CD14-positive monocyte (primary cell): Measurements from ENCODE around the gene DMBT1. TPM values are rescaled to one million over a fixed set of nuclear protein-coding genes. Genes with fewer than 3 reads are reported as not detected.

ENCODE experiments used
- DNase-seq, 3 donors: peaks; one replicate each; pipeline ENCODE4 v3.0.0-alpha.2; 2011 to 2022
- H2AFZ ChIP-seq: 2 replicates; pipeline ENCODE4 v1.6.0; 2012; ENCODE audit warnings: mild to moderate bottlenecking, low read depth, low read length, inconsistent platforms; ENCODE audit not compliant: insufficient read depth, poor library complexity, severe bottlenecking
- H3K27ac ChIP-seq, 2 donors: 1 replicate in 1 of 2; 2 replicates in 1 of 2; pipeline ENCODE4 v1.5.1; 2012 to 2013; ENCODE audit warnings: low read length in 2 of 2, control low read depth in 1 of 2, inconsistent platforms in 1 of 2, low read depth in 1 of 2, mild to moderate bottlenecking in 1 of 2
- H3K27me3 ChIP-seq, 2 donors: one replicate each; pipeline versions ENCODE4 v1.6.0 to v1.6.1; 2011 to 2013; ENCODE audit warnings: low read length in 2 of 2; ENCODE audit not compliant: control insufficient read depth in 2 of 2, insufficient read depth in 2 of 2
- H3K36me3 ChIP-seq, 2 donors: replicated peaks in 1 of 2; 1 replicate in 1 of 2; 2 replicates in 1 of 2; pipeline versions ENCODE4 v1.5.1 to v1.6.1; 2012 to 2013; ENCODE audit warnings: low read length in 2 of 2, control low read depth in 1 of 2, inconsistent platforms in 1 of 2, mild to moderate bottlenecking in 1 of 2; ENCODE audit not compliant: insufficient read depth in 2 of 2, control insufficient read depth in 1 of 2
- H3K4me1 ChIP-seq, 2 donors: 1 replicate in 1 of 2; 2 replicates in 1 of 2; pipeline versions ENCODE4 v1.5.1 to v1.6.1; 2012 to 2013; ENCODE audit warnings: low read length in 2 of 2, control low read depth in 1 of 2, inconsistent platforms in 1 of 2, mild to moderate bottlenecking in 1 of 2, moderate library complexity in 1 of 2; ENCODE audit not compliant: insufficient read depth in 2 of 2, control insufficient read depth in 1 of 2
- H3K4me2 ChIP-seq: replicated peaks from 2 replicates; pipeline ENCODE3; 2012; ENCODE audit warnings: low read length, moderate library complexity, mild to moderate bottlenecking; ENCODE audit not compliant: poor library complexity, severe bottlenecking; ENCODE audit errors: extremely low read depth
- H3K4me3 ChIP-seq, 3 experiments: fragments of 200-600 bp in 1 of 3; sonication (generic) in 1 of 3; replicated peaks in 1 of 3; 1 replicate in 2 of 3; 2 replicates in 1 of 3; pipeline ENCODE4 v1.5.1; 2011 to 2013; ENCODE audit warnings: low read length in 3 of 3, mild to moderate bottlenecking in 3 of 3, control low read depth in 2 of 3, low read depth in 2 of 3, inconsistent platforms in 1 of 3, moderate library complexity in 1 of 3
- H3K79me2 ChIP-seq: 2 replicates; pipeline ENCODE4 v1.6.0; 2012; ENCODE audit warnings: mild to moderate bottlenecking, control low read depth, inconsistent platforms, low read length, moderate library complexity; ENCODE audit not compliant: insufficient read depth
- H3K9ac ChIP-seq: 2 replicates; pipeline ENCODE4 v1.6.0; 2017; ENCODE audit warnings: low read length, mild to moderate bottlenecking; ENCODE audit not compliant: insufficient read depth, poor library complexity, severe bottlenecking
- H3K9me3 ChIP-seq, 2 donors: replicated peaks in 1 of 2; 1 replicate in 1 of 2; 2 replicates in 1 of 2; pipeline versions ENCODE4 v1.5.1 to v1.6.1; 2012 to 2013; ENCODE audit warnings: low read length in 2 of 2, control low read depth in 1 of 2; ENCODE audit not compliant: control insufficient read depth in 1 of 2, insufficient read depth in 1 of 2
- H4K20me1 ChIP-seq: 2 replicates; pipeline ENCODE4 v1.6.0; 2012; ENCODE audit warnings: mild to moderate bottlenecking, low read length, control low read depth, moderate library complexity; ENCODE audit not compliant: insufficient read depth
- H3K27ac Mint-ChIP-seq, 7 donors: one replicate each; pipeline ENCODE4 v1.8.0; 2020; ENCODE audit warnings: mild to moderate bottlenecking in 7 of 7, mixed read lengths in 7 of 7, moderate library complexity in 6 of 7, inconsistent platforms in 2 of 7
- H3K27me3 Mint-ChIP-seq, 3 donors: one replicate each; pipeline ENCODE4 v1.8.0; 2021 to 2022; ENCODE audit warnings: low read depth in 3 of 3, mild to moderate bottlenecking in 3 of 3, mixed read lengths in 3 of 3, moderate library complexity in 3 of 3, inconsistent platforms in 1 of 3
- H3K36me3 Mint-ChIP-seq, 2 donors: one replicate each; pipeline ENCODE4 v1.8.0; 2020; ENCODE audit warnings: mixed read lengths in 2 of 2, inconsistent platforms in 1 of 2, mild to moderate bottlenecking in 1 of 2
- H3K4me1 Mint-ChIP-seq: one replicate; pipeline ENCODE4 v1.8.0; 2020; ENCODE audit warnings: mild to moderate bottlenecking, mixed read lengths
- H3K4me3 Mint-ChIP-seq, 2 donors: one replicate each; pipeline ENCODE4 v1.8.0; 2020; ENCODE audit warnings: mild to moderate bottlenecking in 2 of 2, mixed read lengths in 2 of 2, moderate library complexity in 1 of 2
- H3K9me3 Mint-ChIP-seq, 7 donors: one replicate each; pipeline ENCODE4 v1.8.0; 2020 to 2022; ENCODE audit warnings: mixed read lengths in 7 of 7, mild to moderate bottlenecking in 6 of 7, moderate library complexity in 6 of 7, inconsistent platforms in 2 of 7
- WGBS: methylation state at CpG from one replicate; pipeline ENCODE4 v1.1.5; 2013; ENCODE audit warnings: missing lambda C conversion rate; ENCODE audit not compliant: insufficient coverage; 5-methylcytosine and 5-hydroxymethylcytosine counted together
- intact Hi-C, 2 donors: fragments of 100-400 bp; cut with micrococcal nuclease; formaldehyde crosslinking; loops; one replicate each; pipeline versions ENCODE4 v1.15.0 to v1.15.1; 2023
- polyA plus RNA-seq, 3 donors: library from polyadenylated mRNA; depleted of rRNA in 1 of 3; unstranded in 2 of 3; stranded (reverse) in 1 of 3; fragments of 300-500 nt in 2 of 3; fragments of >200 nt in 1 of 3; fragmentation: Illumina TruSeq in 2 of 3; gene quantifications; 1 replicate in 2 of 3; 2 replicates in 1 of 3; pipeline ENCODE4 v1.2.3, GENCODE V29; 2012 to 2021
- TF ChIP-seq, protein P1 (sequence below): fragments of 200-600 bp; IDR thresholded peaks from one replicate; pipeline ENCODE4 v1.8.0; 2022; ENCODE audit warnings: antibody characterized with exemption, mild to moderate bottlenecking

The DMBT1 gene
- polyA plus RNA-seq, 3 donors: not detected

- Mint-ChIP-seq H3K9me3 (peaks cover 0 to 3% (median 0%) of the 10 kb centered on the region in 7 donors), H3K36me3 (no peaks in the 10 kb centered on the region), H3K4me3 (no peak overlapping the region), H3K4me1 (no peaks in the 10 kb centered on the region), H3K27ac (peak overlapping the region in 1 of 7 donors; percentile 36), H3K27me3 (peaks cover 2 to 5% (median 3%) of the 10 kb centered on the region in 3 donors)
- no peak overlapping the region for H3K9ac ChIP-seq
- no peaks in the 10 kb centered on the region for H3K9me3 ChIP-seq
- TF ChIP-seq, protein P1, sequence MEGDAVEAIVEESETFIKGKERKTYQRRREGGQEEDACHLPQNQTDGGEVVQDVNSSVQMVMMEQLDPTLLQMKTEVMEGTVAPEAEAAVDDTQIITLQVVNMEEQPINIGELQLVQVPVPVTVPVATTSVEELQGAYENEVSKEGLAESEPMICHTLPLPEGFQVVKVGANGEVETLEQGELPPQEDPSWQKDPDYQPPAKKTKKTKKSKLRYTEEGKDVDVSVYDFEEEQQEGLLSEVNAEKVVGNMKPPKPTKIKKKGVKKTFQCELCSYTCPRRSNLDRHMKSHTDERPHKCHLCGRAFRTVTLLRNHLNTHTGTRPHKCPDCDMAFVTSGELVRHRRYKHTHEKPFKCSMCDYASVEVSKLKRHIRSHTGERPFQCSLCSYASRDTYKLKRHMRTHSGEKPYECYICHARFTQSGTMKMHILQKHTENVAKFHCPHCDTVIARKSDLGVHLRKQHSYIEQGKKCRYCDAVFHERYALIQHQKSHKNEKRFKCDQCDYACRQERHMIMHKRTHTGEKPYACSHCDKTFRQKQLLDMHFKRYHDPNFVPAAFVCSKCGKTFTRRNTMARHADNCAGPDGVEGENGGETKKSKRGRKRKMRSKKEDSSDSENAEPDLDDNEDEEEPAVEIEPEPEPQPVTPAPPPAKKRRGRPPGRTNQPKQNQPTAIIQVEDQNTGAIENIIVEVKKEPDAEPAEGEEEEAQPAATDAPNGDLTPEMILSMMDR: no peak
- H3K4me1 ChIP-seq: no peaks in the 10 kb centered on the region
- no peak overlapping the region for H3K4me3 ChIP-seq
- intact Hi-C loops: no loop called here
- no peak overlapping the region for H3K27ac ChIP-seq
- H3K36me3 ChIP-seq: no peaks in the 10 kb centered on the region
- H3K4me2 ChIP-seq: no peak overlapping the region
- 86% methylated on average over 1 of the region's 3 CpGs for WGBS
- no peaks in the 10 kb centered on the region for H3K27me3 ChIP-seq
- no peaks in the 10 kb centered on the region for H3K79me2 ChIP-seq
- H2AFZ ChIP-seq: no peak overlapping the region
- no peaks in the 10 kb centered on the region for H4K20me1 ChIP-seq
- DNase-seq: no peak
Measured at GRCh38 chr10:122671355-122671754, 110.8 kb downstream of the DMBT1 start.

DNA sequence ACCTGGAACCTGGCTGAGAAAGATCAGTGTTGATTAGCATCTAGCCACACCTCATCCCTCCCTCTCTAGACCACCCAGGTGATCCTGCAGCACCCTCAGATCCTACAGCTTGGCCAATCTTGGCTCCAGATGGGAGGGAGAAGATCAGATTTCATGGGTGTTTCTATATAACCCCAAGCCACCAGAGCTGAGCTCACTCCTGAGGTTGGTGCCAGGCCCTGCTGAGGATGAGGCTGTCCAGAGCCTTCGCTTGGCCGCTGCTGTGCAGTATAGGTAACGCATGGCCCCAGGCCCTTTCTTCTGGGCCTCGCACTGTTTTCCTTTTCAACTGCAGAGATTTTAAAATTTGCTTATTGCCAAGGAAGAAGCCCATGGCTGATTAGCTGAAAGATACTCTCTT is 112.1 kb downstream of the DMBT1 start:
- H3K4me3 ChIP-seq: no peak overlapping the region
- H3K4me1 ChIP-seq: no peaks in the 10 kb centered on the region
- 100% methylated on average over 2 of the region's 4 CpGs for WGBS
- no peak for DNase-seq
- Mint-ChIP-seq H3K4me1 (no peaks in the 10 kb centered on the region), H3K36me3 (no peaks in the 10 kb centered on the region), H3K27ac (no peak overlapping the region), H3K9me3 (peaks cover 0 to 3% (median 1%) of the 10 kb centered on the region in 7 donors), H3K27me3 (peaks cover 2 to 5% (median 3%) of the 10 kb centered on the region in 3 donors), H3K4me3 (no peak overlapping the region)
- TF ChIP-seq, protein P1: no peak
- intact Hi-C loops: no loop called here
- no peaks in the 10 kb centered on the region for H3K9me3 ChIP-seq
- H3K36me3 ChIP-seq: no peaks in the 10 kb centered on the region
- no peak overlapping the region for H3K9ac ChIP-seq
- no peaks in the 10 kb centered on the region for H4K20me1 ChIP-seq
- no peak overlapping the region for H3K27ac ChIP-seq
- no peak overlapping the region for H3K4me2 ChIP-seq
- H3K27me3 ChIP-seq: no peaks in the 10 kb centered on the region
- no peak overlapping the region for H2AFZ ChIP-seq
- no peaks in the 10 kb centered on the region for H3K79me2 ChIP-seq
